ENCODE results near the gene TMED7.
"Not testable (repeated sequence)": the region's sequence is repeated elsewhere in the genome, so short reads cannot be mapped to it uniquely, and the experiment has no call there.

TMED7 gene

GRCh38 chr5:115625579-115626444 lies at the start of gene TMED7:
Gene TMED7, minus strand, starts transcription at chr5:115626036. Its CDS starts 244 bp downstream, at chr5:115625792.
- no peak for TF ChIP-seq CTCF (IDR thresholded peaks at IDR 0.05; ENCODE audit: low read depth, low read length)
- DNase-seq (ENCODE audit: extremely low read depth, low read depth): peak; percentile 94

- DNase-seq (ENCODE audit: extremely low read depth, low read depth): not testable (repeated sequence)
These were observed 48.9 kb upstream of the TMED7 start for GRCh38 chr5:115674782-115675181.

- no peak for DNase-seq (ENCODE audit: extremely low read depth, low read depth)
- TF ChIP-seq CTCF (IDR thresholded peaks at IDR 0.05; ENCODE audit: low read depth, low read length): no peak
These were observed 47.8 kb upstream of the TMED7 start for GRCh38 chr5:115673596-115673995.

- DNase-seq (ENCODE audit: extremely low read depth, low read depth): no peak
- TF ChIP-seq CTCF (IDR thresholded peaks at IDR 0.05; ENCODE audit: low read depth, low read length): no peak
These were observed 46.1 kb upstream of the TMED7 start for GRCh38 chr5:115671939-115672338.

- DNase-seq (ENCODE audit: extremely low read depth, low read depth): no peak
- TF ChIP-seq CTCF (IDR thresholded peaks at IDR 0.05; ENCODE audit: low read depth, low read length): no peak
These were observed 40.2 kb upstream of the TMED7 start for GRCh38 chr5:115666023-115666422.

GRCh38 chr5:115661563-115661962 lies 35.7 kb upstream of the TMED7 start:
- TF ChIP-seq CTCF (IDR thresholded peaks at IDR 0.05; ENCODE audit: low read depth, low read length): no peak
- no peak for DNase-seq (ENCODE audit: extremely low read depth, low read depth)

GRCh38 chr5:115661101-115661500 lies 35.3 kb upstream of the TMED7 start:
- no peak for DNase-seq (ENCODE audit: extremely low read depth, low read depth)
- TF ChIP-seq CTCF (IDR thresholded peaks at IDR 0.05; ENCODE audit: low read depth, low read length): no peak

- TF ChIP-seq CTCF (IDR thresholded peaks at IDR 0.05; ENCODE audit: low read depth, low read length): no peak
- no peak for DNase-seq (ENCODE audit: extremely low read depth, low read depth)
These were observed 32.0 kb upstream of the TMED7 start for GRCh38 chr5:115657881-115658233.

Data from AG09319 (cell line).